ENCODE measurements around the gene NECAB3. TPM values are rescaled to one million over a fixed set of nuclear protein-coding genes. Genes with fewer than 3 reads are reported as not detected.
"Not testable (repeated sequence)": the region's sequence is repeated elsewhere in the genome, so short reads cannot be mapped to it uniquely, and the experiment has no call there.

NECAB3 gene
- total RNA-seq, 1 donor = 22.0 TPM

GRCh38 chr20:33648396-33649004 lies 25.7 kb downstream of the NECAB3 start:
- TF ChIP-seq CTCF (IDR thresholded peaks at IDR 0.05; ENCODE audit: insufficient read depth, low read depth, low read length) = no peak
- H3K4me3 ChIP-seq (ENCODE audit: low read depth, low read length) = no peak overlapping the region
- peak; percentile 29 for DNase-seq (ENCODE audit: low read depth)

GRCh38 chr20:33647603-33648395 lies 26.4 kb downstream of the NECAB3 start:
- no peak for TF ChIP-seq CTCF (IDR thresholded peaks at IDR 0.05; ENCODE audit: insufficient read depth, low read depth, low read length)
- H3K4me3 ChIP-seq (ENCODE audit: low read depth, low read length) = no peak overlapping the region
- DNase-seq (ENCODE audit: low read depth) = no peak

GRCh38 chr20:33646959-33647602 lies 27.1 kb downstream of the NECAB3 start:
- not testable (repeated sequence) for DNase-seq (ENCODE audit: low read depth); H3K4me3 ChIP-seq (ENCODE audit: low read depth, low read length)

GRCh38 chr20:33646191-33646590 lies 28.0 kb downstream of the NECAB3 start:
- no peak for TF ChIP-seq CTCF (IDR thresholded peaks at IDR 0.05; ENCODE audit: insufficient read depth, low read depth, low read length)
- no peak for DNase-seq (ENCODE audit: low read depth)
- H3K4me3 ChIP-seq (ENCODE audit: low read depth, low read length) = no peak overlapping the region

GRCh38 chr20:33645396-33645795 lies 28.8 kb downstream of the NECAB3 start:
- no peak overlapping the region for H3K4me3 ChIP-seq (ENCODE audit: low read depth, low read length)
- TF ChIP-seq CTCF (IDR thresholded peaks at IDR 0.05; ENCODE audit: insufficient read depth, low read depth, low read length) = no peak
- no peak for DNase-seq (ENCODE audit: low read depth)

GRCh38 chr20:33645072-33645358 lies 29.2 kb downstream of the NECAB3 start:
- TF ChIP-seq CTCF (IDR thresholded peaks at IDR 0.05; ENCODE audit: insufficient read depth, low read depth, low read length) = no peak
- DNase-seq (ENCODE audit: low read depth) = peak; percentile 55
- H3K4me3 ChIP-seq (ENCODE audit: low read depth, low read length) = no peak overlapping the region

GRCh38 chr20:33644313-33645071 lies 29.7 kb downstream of the NECAB3 start:
- TF ChIP-seq CTCF (IDR thresholded peaks at IDR 0.05; ENCODE audit: insufficient read depth, low read depth, low read length) = no peak
- no peak overlapping the region for H3K4me3 ChIP-seq (ENCODE audit: low read depth, low read length)
- no peak for DNase-seq (ENCODE audit: low read depth)

Measured in fibroblast of villous mesenchyme (primary cell).